ENCODE measurements around the gene LTBP3. TPM values are rescaled to one million over a fixed set of nuclear protein-coding genes. Genes with fewer than 3 reads are reported as not detected.

Gene LTBP3
- polyA plus RNA-seq, 1 donor from 2014 or later, result 4.6 TPM

GRCh38 chr11:65551572-65552387 is 6.4 kb downstream of the LTBP3 start:
- Histone ChIP-seq H3K9ac (ENCODE audit: low read length) (no peak overlapping the region), H3K4me2 (ENCODE audit: low read length) (no peak overlapping the region), H3K4me3 (ENCODE audit: low read length) (no peak overlapping the region), H3K36me3 (ENCODE audit: insufficient read depth, low read length) (no peaks in the 10 kb centered on the region), H2AFZ (ENCODE audit: low read depth, low read length) (no peak overlapping the region), H3K27me3 (ENCODE audit: insufficient read depth, low read depth, low read length) (peaks cover 7% of the 10 kb centered on the region), H3K79me2 (replicated peaks; ENCODE audit: insufficient read depth, low read length) (no peaks in the 10 kb centered on the region), H4K20me1 (ENCODE audit: insufficient read depth) (no peaks in the 10 kb centered on the region), H3F3A (ENCODE audit: insufficient read depth, low read length, poor library complexity, severe bottlenecking) (no peaks in the 10 kb centered on the region), H3K9me3 (ENCODE audit: low read length) (no peaks in the 10 kb centered on the region), H3K9me2 (ENCODE audit: insufficient read depth, low read length) (no peaks in the 10 kb centered on the region), H3K27ac (ENCODE audit: low read length) (no peak overlapping the region)
- peak; percentile 29 for TF ChIP-seq CTCF (IDR thresholded peaks at IDR 0.05; ENCODE audit: poor library complexity, severe bottlenecking)
- TF ChIP-seq SMC3 (conservative IDR thresholded peaks at IDR 0.05; ENCODE audit: poor library complexity), result no peak

GRCh38 chr11:65549096-65549495 is 9.1 kb downstream of the LTBP3 start:
- H3K27ac ChIP-seq (ENCODE audit: low read length), result no peak overlapping the region

More at GRCh38 chr11:65549096-65549495, 9.1 kb downstream of the LTBP3 start:
- Histone ChIP-seq H3K79me2 (replicated peaks; ENCODE audit: insufficient read depth, low read length) (no peaks in the 10 kb centered on the region), H3F3A (ENCODE audit: insufficient read depth, low read length, poor library complexity, severe bottlenecking) (no peaks in the 10 kb centered on the region), H3K9ac (ENCODE audit: low read length) (no peak overlapping the region), H3K4me2 (ENCODE audit: low read length) (no peak overlapping the region), H3K27me3 (ENCODE audit: insufficient read depth, low read depth, low read length) (peaks cover 22% of the 10 kb centered on the region), H3K9me2 (ENCODE audit: insufficient read depth, low read length) (no peaks in the 10 kb centered on the region), H3K36me3 (ENCODE audit: insufficient read depth, low read length) (no peaks in the 10 kb centered on the region), H3K9me3 (ENCODE audit: low read length) (no peaks in the 10 kb centered on the region), H3K4me3 (ENCODE audit: low read length) (no peak overlapping the region), H2AFZ (ENCODE audit: low read depth, low read length) (no peak overlapping the region), H4K20me1 (ENCODE audit: insufficient read depth) (no peaks in the 10 kb centered on the region)
- no peak for TF ChIP-seq REST (IDR thresholded peaks at IDR 0.05; ENCODE audit: borderline replicate concordance)
- TF ChIP-seq CTCF (IDR thresholded peaks at IDR 0.05; ENCODE audit: poor library complexity, severe bottlenecking), result no peak
- TF ChIP-seq RAD21 (conservative IDR thresholded peaks at IDR 0.05), result no peak
- no peak for TF ChIP-seq EZH2 (IDR thresholded peaks at IDR 0.05; ENCODE audit: borderline replicate concordance, insufficient read depth, low read length, poor library complexity, severe bottlenecking)

Measured in neural cell (in vitro differentiated cells).